Measurements from ENCODE around the gene SPATA21.

DNA sequence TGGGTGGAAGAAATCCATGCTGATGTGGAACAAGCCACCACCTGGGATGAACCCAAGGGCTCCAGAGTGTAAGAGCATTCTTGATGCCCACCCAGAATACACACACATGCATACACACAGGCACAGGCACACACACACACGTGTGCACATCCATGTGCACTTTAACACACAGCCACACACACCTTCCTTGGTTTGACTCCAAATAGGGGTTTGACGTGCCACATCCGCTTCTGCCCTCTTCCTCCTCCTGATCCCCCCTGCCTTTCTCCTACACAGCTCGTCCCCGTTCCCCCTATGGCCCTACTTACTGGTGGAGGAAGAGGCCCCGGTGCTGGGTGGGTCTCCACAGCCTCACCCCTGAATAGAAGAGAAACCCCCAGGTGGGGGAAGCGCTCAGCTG is 16.0 kb downstream of the SPATA21 start:
- TF ChIP-seq TCF12 (IDR thresholded peaks at IDR 0.05; ENCODE audit: low read depth, low read length) = no peak
- no peak for TF ChIP-seq CHD2 (IDR thresholded peaks at IDR 0.05; ENCODE audit: borderline replicate concordance, low read depth, low read length)
- TF ChIP-seq RAD51 (IDR thresholded peaks at IDR 0.05) = no peak
- TF ChIP-seq, protein P1, sequence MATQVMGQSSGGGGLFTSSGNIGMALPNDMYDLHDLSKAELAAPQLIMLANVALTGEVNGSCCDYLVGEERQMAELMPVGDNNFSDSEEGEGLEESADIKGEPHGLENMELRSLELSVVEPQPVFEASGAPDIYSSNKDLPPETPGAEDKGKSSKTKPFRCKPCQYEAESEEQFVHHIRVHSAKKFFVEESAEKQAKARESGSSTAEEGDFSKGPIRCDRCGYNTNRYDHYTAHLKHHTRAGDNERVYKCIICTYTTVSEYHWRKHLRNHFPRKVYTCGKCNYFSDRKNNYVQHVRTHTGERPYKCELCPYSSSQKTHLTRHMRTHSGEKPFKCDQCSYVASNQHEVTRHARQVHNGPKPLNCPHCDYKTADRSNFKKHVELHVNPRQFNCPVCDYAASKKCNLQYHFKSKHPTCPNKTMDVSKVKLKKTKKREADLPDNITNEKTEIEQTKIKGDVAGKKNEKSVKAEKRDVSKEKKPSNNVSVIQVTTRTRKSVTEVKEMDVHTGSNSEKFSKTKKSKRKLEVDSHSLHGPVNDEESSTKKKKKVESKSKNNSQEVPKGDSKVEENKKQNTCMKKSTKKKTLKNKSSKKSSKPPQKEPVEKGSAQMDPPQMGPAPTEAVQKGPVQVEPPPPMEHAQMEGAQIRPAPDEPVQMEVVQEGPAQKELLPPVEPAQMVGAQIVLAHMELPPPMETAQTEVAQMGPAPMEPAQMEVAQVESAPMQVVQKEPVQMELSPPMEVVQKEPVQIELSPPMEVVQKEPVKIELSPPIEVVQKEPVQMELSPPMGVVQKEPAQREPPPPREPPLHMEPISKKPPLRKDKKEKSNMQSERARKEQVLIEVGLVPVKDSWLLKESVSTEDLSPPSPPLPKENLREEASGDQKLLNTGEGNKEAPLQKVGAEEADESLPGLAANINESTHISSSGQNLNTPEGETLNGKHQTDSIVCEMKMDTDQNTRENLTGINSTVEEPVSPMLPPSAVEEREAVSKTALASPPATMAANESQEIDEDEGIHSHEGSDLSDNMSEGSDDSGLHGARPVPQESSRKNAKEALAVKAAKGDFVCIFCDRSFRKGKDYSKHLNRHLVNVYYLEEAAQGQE (IDR thresholded peaks at IDR 0.05; ENCODE audit: low read depth, low read length) = no peak
- no peak for TF ChIP-seq POLR2AphosphoS5 (IDR thresholded peaks at IDR 0.05; ENCODE audit: low read length)
- TF ChIP-seq POLR2A (IDR thresholded peaks at IDR 0.05; ENCODE audit: low read depth, low read length) = no peak
- TF ChIP-seq, protein P2, sequence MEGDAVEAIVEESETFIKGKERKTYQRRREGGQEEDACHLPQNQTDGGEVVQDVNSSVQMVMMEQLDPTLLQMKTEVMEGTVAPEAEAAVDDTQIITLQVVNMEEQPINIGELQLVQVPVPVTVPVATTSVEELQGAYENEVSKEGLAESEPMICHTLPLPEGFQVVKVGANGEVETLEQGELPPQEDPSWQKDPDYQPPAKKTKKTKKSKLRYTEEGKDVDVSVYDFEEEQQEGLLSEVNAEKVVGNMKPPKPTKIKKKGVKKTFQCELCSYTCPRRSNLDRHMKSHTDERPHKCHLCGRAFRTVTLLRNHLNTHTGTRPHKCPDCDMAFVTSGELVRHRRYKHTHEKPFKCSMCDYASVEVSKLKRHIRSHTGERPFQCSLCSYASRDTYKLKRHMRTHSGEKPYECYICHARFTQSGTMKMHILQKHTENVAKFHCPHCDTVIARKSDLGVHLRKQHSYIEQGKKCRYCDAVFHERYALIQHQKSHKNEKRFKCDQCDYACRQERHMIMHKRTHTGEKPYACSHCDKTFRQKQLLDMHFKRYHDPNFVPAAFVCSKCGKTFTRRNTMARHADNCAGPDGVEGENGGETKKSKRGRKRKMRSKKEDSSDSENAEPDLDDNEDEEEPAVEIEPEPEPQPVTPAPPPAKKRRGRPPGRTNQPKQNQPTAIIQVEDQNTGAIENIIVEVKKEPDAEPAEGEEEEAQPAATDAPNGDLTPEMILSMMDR (IDR thresholded peaks at IDR 0.05 in 2 of 3, conservative IDR thresholded peaks at IDR 0.05 in 1 of 3; ENCODE audit: control insufficient read depth in 2 of 3, extremely low read depth in 1 of 3, insufficient read depth in 1 of 3, low read depth in 3 of 3, low read length in 3 of 3) = no peak
- no peak for TF ChIP-seq NFYB (IDR thresholded peaks at IDR 0.05; ENCODE audit: insufficient read depth, low read depth, low read length)
- TF ChIP-seq SP1 (IDR thresholded peaks at IDR 0.05; ENCODE audit: low read depth, low read length) = no peak
- TF ChIP-seq, protein P3, sequence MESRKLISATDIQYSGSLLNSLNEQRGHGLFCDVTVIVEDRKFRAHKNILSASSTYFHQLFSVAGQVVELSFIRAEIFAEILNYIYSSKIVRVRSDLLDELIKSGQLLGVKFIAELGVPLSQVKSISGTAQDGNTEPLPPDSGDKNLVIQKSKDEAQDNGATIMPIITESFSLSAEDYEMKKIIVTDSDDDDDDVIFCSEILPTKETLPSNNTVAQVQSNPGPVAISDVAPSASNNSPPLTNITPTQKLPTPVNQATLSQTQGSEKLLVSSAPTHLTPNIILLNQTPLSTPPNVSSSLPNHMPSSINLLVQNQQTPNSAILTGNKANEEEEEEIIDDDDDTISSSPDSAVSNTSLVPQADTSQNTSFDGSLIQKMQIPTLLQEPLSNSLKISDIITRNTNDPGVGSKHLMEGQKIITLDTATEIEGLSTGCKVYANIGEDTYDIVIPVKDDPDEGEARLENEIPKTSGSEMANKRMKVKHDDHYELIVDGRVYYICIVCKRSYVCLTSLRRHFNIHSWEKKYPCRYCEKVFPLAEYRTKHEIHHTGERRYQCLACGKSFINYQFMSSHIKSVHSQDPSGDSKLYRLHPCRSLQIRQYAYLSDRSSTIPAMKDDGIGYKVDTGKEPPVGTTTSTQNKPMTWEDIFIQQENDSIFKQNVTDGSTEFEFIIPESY (IDR thresholded peaks at IDR 0.05) = no peak

Data from GM12878 (cell line).